ENCODE measurements around the gene LRRIQ4. TPM values are rescaled to one million over a fixed set of nuclear protein-coding genes. Genes with fewer than 3 reads are reported as not detected.

LRRIQ4 gene
- total RNA-seq, 4 donors from 2014 or later: 0.23 TPM; not detected in 3

GRCh38 chr3:169777822-169778221, 34.8 kb upstream of the LRRIQ4 start:
- intact Hi-C loops (cut with DNase I): no loop called here
- Histone ChIP-seq H3K4me1 (peaks cover 23 to 47% (median 39%) of the 10 kb centered on the region in 4 donors), H3K9me3 (no peaks in the 10 kb centered on the region), H3K4me3 (no peak overlapping the region), H3K27ac (replicated peaks in 1 of 4) (no peak overlapping the region), H3K27me3 (no peaks in the 10 kb centered on the region), H3K36me3 (peaks cover 45 to 80% (median 66%) of the 10 kb centered on the region in 4 donors)
- DNase-seq (ENCODE audit: extremely low spot score): no peak
- TF ChIP-seq, protein P1, sequence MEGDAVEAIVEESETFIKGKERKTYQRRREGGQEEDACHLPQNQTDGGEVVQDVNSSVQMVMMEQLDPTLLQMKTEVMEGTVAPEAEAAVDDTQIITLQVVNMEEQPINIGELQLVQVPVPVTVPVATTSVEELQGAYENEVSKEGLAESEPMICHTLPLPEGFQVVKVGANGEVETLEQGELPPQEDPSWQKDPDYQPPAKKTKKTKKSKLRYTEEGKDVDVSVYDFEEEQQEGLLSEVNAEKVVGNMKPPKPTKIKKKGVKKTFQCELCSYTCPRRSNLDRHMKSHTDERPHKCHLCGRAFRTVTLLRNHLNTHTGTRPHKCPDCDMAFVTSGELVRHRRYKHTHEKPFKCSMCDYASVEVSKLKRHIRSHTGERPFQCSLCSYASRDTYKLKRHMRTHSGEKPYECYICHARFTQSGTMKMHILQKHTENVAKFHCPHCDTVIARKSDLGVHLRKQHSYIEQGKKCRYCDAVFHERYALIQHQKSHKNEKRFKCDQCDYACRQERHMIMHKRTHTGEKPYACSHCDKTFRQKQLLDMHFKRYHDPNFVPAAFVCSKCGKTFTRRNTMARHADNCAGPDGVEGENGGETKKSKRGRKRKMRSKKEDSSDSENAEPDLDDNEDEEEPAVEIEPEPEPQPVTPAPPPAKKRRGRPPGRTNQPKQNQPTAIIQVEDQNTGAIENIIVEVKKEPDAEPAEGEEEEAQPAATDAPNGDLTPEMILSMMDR (IDR thresholded peaks at IDR 0.05): no peak
- no peak for TF ChIP-seq POLR2A (IDR thresholded peaks at IDR 0.05; ENCODE audit: low read depth)
- TF ChIP-seq EP300 (IDR thresholded peaks at IDR 0.05): no peak
- TF ChIP-seq POLR2AphosphoS5 (IDR thresholded peaks at IDR 0.05): no peak
- WGBS: 74% methylated on average over 4 of the region's 4 CpGs

DNA sequence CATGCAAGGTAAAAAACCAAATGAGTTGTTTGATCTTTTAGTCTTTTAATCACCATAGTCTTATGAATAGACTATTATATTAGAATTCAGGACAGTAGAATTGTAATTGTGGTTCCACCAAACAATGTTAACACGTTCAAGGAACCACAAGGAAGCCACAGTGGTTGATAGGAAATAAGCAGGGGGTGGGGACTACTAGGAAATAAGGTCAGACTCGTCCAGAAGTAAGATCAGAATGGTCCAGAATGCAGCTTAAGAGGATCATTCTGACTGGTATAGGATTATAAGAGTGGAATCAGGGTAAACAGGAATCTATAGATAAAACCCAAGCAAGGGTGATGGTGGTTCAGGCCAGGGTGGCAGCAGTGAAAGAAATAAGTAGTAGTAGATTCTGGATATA, 31.9 kb upstream of the LRRIQ4 start:
- DNase-seq (ENCODE audit: extremely low spot score): no peak
- intact Hi-C loops (cut with DNase I): no loop called here
- TF ChIP-seq, protein P1 (IDR thresholded peaks at IDR 0.05): no peak
- TF ChIP-seq EP300 (IDR thresholded peaks at IDR 0.05) (no peak), POLR2AphosphoS5 (IDR thresholded peaks at IDR 0.05) (no peak), POLR2A (IDR thresholded peaks at IDR 0.05; ENCODE audit: low read depth) (no peak)

DNA sequence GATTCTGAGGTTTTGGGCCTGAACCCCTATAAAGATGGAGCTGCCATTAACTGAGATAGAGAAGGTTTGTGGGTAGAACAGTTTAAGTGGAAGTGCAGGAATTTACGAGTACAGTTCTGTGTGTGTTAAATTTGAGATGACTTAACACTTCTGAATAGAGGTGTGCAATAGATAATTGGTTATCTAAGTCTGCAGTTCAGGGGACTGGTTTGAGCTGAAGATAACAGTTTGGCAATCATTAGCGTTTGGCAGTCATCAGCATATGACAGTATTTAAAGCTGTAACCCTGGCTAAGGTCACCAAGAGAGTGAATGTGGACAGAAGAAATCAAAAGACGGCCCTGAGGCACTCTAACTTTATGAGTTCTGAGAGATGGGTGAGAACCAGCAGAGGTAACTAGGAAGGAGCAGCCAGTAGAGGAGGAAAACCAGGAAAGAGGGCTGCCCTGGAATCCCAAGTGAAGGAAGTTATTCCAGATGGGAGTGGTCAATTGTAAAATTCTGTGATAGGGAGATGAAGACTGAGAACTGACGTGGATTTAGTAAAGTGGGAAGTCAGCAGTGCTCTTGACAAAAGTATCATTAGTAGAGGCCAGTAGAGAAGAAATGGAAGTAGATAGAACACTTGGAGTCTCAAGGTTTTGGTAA, 31.3 kb upstream of the LRRIQ4 start:
- no peak for DNase-seq (ENCODE audit: extremely low spot score)
- intact Hi-C loops (cut with DNase I): no loop called here
- H3K4me1 ChIP-seq: peaks cover 3 to 19% (median 12%) of the 10 kb centered on the region in 4 donors
- no peak overlapping the region for H3K27ac ChIP-seq (replicated peaks in 1 of 4)
- no peaks in the 10 kb centered on the region for H3K27me3 ChIP-seq
- H3K9me3 ChIP-seq: no peaks in the 10 kb centered on the region
- peaks cover 62 to 96% (median 81%) of the 10 kb centered on the region in 4 donors for H3K36me3 ChIP-seq
- no peak for TF ChIP-seq EP300 (IDR thresholded peaks at IDR 0.05)
- TF ChIP-seq, protein P1 (IDR thresholded peaks at IDR 0.05): no peak
- no peak for TF ChIP-seq POLR2AphosphoS5 (IDR thresholded peaks at IDR 0.05)
- no peak for TF ChIP-seq POLR2A (IDR thresholded peaks at IDR 0.05; ENCODE audit: low read depth)
- 78% methylated on average over 4 of the region's 4 CpGs for WGBS
- H3K4me3 ChIP-seq: no peak overlapping the region

More for the DNA sequence above, 31.9 kb upstream of the LRRIQ4 start:
- Histone ChIP-seq H3K36me3 (peaks cover 56 to 91% (median 77%) of the 10 kb centered on the region in 4 donors), H3K4me3 (no peak overlapping the region), H3K9me3 (no peaks in the 10 kb centered on the region), H3K27ac (replicated peaks in 1 of 4) (no peak overlapping the region), H3K27me3 (no peaks in the 10 kb centered on the region), H3K4me1 (peaks cover 3 to 25% (median 18%) of the 10 kb centered on the region in 4 donors)
- 46% methylated on average over 2 of the region's 2 CpGs for WGBS

- TF ChIP-seq POLR2A (IDR thresholded peaks at IDR 0.05; ENCODE audit: low read depth) (no peak), EP300 (IDR thresholded peaks at IDR 0.05) (no peak), POLR2AphosphoS5 (IDR thresholded peaks at IDR 0.05) (no peak)
- TF ChIP-seq, protein P1 (IDR thresholded peaks at IDR 0.05): no peak
- H3K36me3 ChIP-seq: peaks cover 37 to 92% (median 65%) of the 10 kb centered on the region in 4 donors
- intact Hi-C loops (cut with DNase I): no loop called here
Measured at GRCh38 chr3:169787120-169787519, 25.6 kb upstream of the LRRIQ4 start.

More at GRCh38 chr3:169787120-169787519, 25.6 kb upstream of the LRRIQ4 start:
- no peaks in the 10 kb centered on the region for H3K4me1 ChIP-seq
- WGBS: 97% methylated on average over 4 of the region's 4 CpGs
- DNase-seq (ENCODE audit: extremely low spot score): no peak
- no peaks in the 10 kb centered on the region for H3K27me3 ChIP-seq
- no peak overlapping the region for H3K27ac ChIP-seq (replicated peaks in 1 of 4)
- no peaks in the 10 kb centered on the region for H3K9me3 ChIP-seq
- H3K4me3 ChIP-seq: no peak overlapping the region
